ENCODE measurements around the gene CNTRL.

- TF ChIP-seq CTCF (conservative IDR thresholded peaks at IDR 0.05), result no peak
- no peak for TF ChIP-seq EZH2 (IDR thresholded peaks at IDR 0.05; ENCODE audit: low read depth)
Observed at GRCh38 chr9:121156263-121156731, 81.5 kb downstream of the CNTRL start.

Data from PC-9 (cell line).